Femur (tissue), 1 donor: ENCODE data around the gene TRAF3IP1.
"Not testable (repeated sequence)": the region's sequence is repeated elsewhere in the genome, so short reads cannot be mapped to it uniquely, and the experiment has no call there.

Experiments
- DNase-seq: peaks from one replicate; pipeline ENCODE4 v3.0.0-alpha.2; 2017

Gene TRAF3IP1

DNA sequence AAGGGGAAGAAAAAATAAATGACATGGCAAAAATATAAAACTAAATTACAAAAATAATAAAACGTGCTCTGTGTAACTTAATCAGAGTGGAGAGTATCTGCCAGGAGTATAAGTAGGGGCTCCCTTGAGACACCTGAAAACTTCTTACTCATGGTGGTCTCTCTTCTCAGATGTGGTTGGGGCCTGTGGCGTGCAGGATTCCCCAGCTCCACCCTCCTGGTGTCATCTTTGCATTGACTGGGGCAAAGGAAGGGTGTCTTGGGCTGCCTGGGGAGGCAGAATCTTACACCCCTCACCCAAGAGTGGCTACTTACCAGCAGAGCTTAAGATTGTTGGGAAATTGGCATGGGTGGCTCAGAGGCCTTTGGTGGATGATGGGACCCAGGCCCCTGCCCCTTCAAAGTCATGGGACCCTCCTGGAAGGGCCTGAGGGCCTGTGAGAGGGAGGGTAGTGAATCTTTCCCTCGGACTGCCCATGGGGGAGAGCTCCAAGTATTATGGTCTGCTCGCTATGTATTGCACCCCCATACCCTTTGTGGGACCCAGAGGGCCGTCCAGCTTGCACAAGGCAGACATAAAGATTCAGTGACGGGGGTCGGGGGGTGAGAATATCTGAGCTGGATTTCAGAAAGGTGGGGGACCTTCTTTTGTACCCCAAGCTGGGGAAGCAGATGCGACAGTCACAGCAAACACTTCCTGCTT, 6.9 kb upstream of the TRAF3IP1 start:
- no peak for DNase-seq

GRCh38 chr2:238313991-238314350, 6.3 kb upstream of the TRAF3IP1 start:
- DNase-seq = no peak

DNA sequence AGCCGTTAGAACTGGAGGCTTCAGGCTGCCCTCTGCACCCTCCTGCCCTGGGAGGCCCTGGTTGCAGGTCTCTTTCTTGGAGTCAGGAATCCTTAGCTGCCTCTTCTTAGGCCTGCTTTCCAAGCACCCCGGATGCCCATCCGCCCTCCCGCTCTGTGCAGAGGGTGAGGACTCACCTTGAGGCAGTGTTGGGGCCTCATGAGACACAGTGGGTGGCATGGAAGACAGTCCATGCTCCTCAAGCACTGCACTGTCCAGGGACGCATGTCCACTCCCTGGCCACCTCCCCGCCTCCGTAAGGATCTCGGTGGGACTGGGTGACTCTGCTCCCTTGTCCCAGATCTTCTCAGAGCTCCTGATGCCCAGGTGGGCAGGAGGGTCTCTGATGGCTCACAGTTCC, 5.7 kb upstream of the TRAF3IP1 start:
- DNase-seq = no peak

DNA sequence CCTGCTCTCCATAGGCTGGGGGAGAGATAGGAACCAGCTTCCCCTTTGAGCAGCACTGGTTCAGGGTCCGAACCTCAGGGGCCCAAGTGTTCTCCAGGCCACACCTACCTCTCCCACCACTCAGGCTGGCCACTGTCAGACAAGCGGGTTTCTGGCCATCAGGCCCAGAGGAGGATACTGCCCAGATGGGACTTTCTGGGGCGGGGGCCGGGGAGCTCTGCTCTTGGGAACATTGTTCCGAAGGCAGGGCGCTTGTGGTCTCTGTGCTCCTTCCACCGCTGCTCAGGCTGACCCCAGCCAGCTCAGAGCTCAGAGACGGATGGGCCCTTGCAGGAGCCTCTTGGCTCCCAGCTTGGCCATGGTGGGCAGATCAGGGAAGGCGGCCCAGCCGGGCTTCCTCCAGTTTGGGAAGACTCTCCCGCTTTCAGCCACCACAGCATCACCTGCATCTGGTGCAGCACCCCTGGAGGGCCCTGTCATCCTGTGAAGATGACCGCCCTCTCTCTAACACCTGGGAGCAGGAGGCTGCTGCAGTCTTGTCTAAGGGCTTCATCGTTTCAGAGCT, 5.2 kb upstream of the TRAF3IP1 start:
- no peak for DNase-seq

DNA sequence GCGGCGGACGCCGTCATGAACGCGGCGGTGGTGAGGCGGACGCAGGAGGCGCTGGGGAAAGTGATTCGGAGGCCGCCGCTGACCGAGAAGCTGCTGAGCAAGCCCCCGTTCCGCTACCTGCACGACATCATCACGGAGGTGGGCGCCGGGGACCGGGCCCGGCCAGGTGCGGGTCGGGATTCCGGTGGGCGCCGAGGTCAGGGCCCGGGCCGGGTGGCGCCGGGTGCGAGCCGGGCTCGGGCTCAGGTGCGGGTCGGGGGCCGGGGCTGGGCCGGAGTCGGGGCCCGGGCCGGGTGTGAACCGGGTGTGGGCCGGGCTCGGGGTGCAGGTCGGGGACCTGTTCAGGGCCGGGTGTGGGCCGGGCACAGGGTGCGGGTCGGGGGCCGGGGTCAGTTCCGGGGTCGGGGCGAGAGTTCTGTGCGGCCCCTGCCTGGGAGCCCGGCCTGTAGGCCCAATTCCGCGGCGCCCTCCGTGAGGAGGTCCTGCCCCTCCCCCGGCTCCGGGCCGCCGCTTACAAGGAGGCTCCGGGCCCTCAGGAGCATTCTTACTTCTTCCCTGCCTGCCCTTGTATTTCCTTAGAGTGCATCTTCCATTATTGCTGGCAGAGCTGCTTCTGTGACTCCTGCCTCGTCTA, 447 bp downstream of the TRAF3IP1 start:
- peak; percentile 40 for DNase-seq

DNA sequence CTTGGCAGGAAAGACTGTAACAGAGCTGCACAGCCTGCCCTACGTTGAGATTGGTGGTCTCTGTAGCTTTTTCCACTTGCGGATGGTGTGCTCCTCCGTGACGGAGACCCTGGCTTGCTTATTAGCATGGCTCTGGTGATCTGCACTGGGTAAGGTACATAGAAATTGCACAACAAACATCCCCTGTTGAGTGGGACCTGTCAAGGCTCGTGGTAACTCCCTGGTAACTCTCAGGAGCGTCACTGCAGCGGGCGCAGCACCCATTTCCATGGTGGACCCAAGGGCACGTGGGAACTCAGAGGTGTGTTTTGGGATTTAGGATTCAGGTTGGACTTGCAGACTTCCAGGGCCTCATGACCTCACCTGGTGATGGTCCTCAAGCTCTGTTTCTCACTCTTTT, 1.1 kb downstream of the TRAF3IP1 start:
- no peak for DNase-seq

- no peak for DNase-seq
Observed at GRCh38 chr2:238322001-238322411, 1.7 kb downstream of the TRAF3IP1 start.

- DNase-seq = not testable (repeated sequence)
Observed at GRCh38 chr2:238324248-238324647, 3.9 kb downstream of the TRAF3IP1 start.

DNA sequence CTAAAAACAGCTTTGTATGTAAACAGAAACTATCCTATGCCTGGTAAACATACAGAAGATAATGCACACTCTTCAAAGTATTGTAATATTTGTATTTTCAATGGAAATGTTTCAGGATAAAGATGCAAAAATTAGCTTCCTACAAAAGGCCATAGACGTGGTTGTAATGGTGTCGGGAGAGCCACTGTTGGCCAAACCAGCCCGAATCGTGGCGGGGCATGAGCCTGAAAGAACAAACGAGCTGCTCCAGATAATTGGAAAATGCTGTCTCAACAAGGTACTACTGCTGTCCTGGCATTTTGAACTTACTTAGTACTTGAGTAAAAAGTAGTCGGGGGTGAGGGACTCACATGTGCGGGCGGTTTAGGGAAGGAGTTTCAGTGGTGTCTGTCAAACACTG, 5.4 kb downstream of the TRAF3IP1 start:
- DNase-seq = no peak

DNA sequence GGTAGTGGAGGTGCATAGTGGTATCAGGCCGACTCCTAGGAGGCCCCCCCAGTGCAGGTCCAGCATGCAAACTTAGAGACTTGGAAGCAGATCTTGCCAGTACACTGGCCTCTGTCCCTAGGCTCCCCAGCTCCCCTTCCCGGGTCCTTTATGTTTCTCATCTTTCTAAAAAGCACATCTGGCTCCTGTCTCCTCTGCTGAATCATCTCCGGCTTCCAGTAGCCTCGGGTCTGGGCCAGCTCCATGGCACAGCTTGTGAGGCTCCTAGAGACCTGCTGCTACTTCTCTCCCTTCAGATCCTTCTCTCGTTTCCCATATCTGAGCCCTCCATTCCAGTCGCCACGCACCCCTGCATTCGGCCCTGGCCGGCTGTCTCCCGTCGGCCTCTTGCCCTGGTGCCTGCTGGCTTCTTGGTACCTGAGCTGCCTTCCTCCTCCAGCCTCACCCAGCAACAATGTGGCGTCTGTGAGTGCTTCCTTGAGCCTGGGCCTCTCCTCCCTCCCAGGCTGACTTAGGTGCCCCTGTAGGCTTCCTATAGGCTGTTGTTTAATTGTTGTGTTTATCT, 6.6 kb downstream of the TRAF3IP1 start:
- no peak for DNase-seq

GRCh38 chr2:238327751-238328150, 7.4 kb downstream of the TRAF3IP1 start:
- no peak for DNase-seq

GRCh38 chr2:238330391-238330790, 10.1 kb downstream of the TRAF3IP1 start:
- no peak for DNase-seq

DNA sequence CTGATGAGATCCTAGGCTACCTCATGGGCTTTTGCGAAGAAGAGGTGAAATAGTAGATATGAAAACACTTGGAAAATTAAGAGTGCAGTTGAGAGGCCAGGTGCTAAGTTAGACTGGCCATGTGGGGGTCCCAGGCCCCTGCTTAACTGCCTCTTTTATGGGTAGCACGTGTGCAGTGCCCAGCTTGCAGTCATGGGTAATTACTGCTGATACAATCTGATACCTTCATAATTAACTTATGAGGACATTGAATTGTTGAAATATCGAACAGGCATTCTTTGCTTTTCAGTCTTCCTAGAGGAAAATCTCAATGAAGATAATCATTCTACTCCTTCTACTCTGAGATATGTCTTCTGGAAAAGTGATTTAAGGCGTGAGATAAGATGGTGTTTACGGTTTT, 11.6 kb downstream of the TRAF3IP1 start:
- no peak for DNase-seq

DNA sequence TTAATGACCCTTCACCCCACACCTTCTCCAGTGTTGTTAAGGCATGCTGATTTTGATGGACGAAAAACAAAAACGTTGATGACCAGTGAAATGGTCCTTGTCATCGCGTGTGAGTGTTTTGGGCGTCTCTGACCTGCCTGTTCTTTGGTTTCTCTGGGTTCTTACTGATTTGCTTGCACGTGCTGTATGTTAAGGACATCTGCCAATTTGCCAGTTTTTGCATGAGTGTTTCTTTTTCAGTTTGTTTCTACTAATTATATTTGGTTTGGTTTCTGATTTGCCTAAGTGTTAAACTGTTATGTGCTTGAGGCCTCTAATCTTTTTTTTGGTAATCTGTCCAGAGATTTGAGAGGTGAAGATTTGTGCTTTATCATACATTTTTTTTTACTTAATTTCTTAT, 14.6 kb downstream of the TRAF3IP1 start:
- no peak for DNase-seq

GRCh38 chr2:238335591-238335990, 15.3 kb downstream of the TRAF3IP1 start:
- DNase-seq = not testable (repeated sequence)

DNA sequence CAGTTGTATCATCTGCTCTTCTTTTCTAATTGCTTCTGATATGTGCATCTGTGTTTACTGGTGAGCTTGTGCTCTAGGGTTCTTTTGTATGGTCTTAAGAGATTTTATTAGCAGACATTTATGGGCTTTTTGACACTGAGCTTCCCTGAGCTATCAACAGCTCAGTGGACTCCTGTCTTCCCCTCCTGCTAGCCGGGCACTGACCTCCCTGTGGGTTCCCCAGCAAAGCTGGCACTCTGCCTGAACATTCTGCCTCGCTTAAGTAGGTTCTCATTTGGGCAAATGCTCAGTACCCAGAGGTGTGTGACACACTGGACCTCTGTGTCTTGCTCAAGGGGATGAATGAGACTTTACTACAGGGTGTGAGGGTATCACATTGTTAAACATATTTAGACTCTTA, 15.8 kb downstream of the TRAF3IP1 start:
- no peak for DNase-seq

- DNase-seq = no peak
Observed at GRCh38 chr2:238336793-238337444, 16.6 kb downstream of the TRAF3IP1 start.

GRCh38 chr2:238337846-238338245, 17.5 kb downstream of the TRAF3IP1 start:
- DNase-seq = no peak

DNA sequence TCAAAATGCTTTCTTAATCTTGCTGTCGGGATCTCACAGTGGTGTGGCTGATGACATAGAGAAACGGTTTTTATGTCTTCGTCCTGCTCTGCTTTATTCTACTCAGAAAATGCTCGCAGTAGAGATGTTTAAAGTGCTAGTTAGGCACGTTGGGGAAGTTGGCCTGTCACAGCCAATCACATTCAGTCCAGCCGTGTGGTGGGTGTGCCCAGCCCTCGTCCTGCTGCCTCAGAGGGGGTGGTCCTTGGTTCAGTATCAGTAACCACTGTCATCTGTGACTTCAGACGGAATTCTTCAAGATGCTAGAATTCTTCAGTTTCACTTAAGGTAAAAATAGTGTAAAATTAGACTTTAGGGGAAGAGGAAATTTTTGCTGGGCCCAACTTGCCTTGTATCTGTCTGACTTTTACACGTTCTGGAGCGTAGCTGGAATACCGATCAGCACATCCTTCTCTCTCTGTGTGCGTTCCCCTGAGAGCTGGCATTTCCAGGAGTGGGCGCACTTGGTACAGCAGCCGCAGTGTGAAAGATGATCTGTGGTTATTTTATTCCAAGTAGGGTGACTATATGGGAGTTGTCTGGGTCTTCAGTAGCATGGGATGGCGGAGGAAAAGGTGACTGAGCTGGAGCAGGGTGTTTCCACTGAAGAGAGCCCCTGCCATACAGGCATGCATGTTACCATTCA, 18.5 kb downstream of the TRAF3IP1 start:
- DNase-seq = no peak

DNA sequence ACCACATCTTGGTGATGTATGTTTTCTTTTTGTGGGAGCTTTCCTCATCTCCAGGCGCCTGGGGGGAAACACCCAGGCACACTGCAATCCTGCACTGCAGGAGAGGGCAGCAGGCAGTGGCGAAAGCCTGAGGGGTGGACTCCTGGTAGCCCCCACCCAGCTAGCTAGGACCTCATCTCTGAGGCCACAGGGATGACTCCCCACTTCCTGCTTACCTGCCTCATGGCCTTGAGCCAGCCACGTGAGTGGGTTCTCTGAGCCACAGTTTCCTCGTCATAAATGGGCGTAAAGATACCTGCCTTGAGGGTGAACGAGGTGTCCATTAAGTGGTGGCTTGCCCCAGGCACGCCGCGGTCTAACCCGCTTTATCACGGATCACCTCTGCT, 19.1 kb downstream of the TRAF3IP1 start:
- DNase-seq = no peak

DNA sequence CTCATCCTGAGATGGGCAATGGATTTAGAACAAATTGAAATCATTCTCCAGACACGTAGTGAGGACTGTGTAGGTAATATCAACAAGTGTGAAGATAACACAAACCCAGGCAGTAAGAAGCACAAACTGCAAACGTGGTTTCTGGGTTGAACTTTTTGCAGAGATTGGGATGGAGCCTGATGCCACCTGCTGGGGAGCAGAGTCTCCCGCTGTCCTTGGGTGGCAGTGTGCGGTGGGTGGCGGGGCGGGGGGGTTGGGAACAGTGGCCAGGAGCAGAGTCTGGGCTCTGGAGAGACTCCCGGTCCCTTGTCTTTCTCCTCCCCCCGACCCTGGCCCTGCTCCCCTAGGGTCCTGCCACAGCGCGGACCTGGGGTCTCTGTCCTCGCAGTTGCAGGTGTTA, 19.5 kb downstream of the TRAF3IP1 start:
- DNase-seq = no peak

GRCh38 chr2:238341536-238341935, 21.2 kb downstream of the TRAF3IP1 start:
- no peak for DNase-seq

- DNase-seq = no peak
Observed at GRCh38 chr2:238344035-238344434, 23.7 kb downstream of the TRAF3IP1 start.
